ENCODE results near the gene CHIT1.

DNA sequence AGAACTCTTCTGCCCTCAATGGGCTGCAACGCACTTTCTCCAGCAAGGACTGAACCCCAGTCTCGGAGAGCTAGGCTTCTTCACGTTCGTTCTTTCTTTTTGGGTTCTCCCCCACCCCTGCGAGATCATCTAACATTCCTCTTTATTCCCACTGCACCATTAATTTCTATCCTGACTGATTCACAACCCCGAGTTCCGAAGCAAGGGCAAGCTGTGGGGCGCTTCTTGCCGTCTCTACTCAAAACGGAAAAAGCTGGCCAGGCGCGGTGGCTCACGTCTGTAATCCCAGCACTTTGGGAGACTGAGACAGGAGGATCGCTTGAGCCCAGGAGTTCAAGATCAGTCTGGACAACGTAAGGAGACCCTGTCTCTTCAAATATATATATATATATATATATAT, 38.4 kb upstream of the CHIT1 start:
- TF ChIP-seq, protein P1, sequence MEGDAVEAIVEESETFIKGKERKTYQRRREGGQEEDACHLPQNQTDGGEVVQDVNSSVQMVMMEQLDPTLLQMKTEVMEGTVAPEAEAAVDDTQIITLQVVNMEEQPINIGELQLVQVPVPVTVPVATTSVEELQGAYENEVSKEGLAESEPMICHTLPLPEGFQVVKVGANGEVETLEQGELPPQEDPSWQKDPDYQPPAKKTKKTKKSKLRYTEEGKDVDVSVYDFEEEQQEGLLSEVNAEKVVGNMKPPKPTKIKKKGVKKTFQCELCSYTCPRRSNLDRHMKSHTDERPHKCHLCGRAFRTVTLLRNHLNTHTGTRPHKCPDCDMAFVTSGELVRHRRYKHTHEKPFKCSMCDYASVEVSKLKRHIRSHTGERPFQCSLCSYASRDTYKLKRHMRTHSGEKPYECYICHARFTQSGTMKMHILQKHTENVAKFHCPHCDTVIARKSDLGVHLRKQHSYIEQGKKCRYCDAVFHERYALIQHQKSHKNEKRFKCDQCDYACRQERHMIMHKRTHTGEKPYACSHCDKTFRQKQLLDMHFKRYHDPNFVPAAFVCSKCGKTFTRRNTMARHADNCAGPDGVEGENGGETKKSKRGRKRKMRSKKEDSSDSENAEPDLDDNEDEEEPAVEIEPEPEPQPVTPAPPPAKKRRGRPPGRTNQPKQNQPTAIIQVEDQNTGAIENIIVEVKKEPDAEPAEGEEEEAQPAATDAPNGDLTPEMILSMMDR (IDR thresholded peaks at IDR 0.05): no peak
- TF ChIP-seq POLR2A (IDR thresholded peaks at IDR 0.05): no peak
